Measurements from ENCODE around the gene GMDS. TPM values are rescaled to one million over a fixed set of nuclear protein-coding genes. Genes with fewer than 3 reads are reported as not detected.

Gene GMDS
- total and polyA plus RNA-seq, 2 of the 4 experiments (the other 2 are of a cell fraction), result 7.3 to 21.9 TPM

GRCh38 chr6:1722801-1723200 lies 522.6 kb downstream of the GMDS start:
- in situ Hi-C loops (cut with MboI; ENCODE audit: low sequenced_read_pairs) (no loop called here), dilution Hi-C loops (cut with HindIII; ENCODE audit: low sequenced_read_pairs, unreplicated experiment) (no loop called here), intact Hi-C loops (cut with micrococcal nuclease) (no loop called here)
- no peak overlapping the region for H2AK5ac ChIP-seq (ENCODE audit: low read depth, low read length)
- H3K14ac ChIP-seq (replicated peaks; ENCODE audit: low read depth, low read length), result no peak overlapping the region
- ChIA-PET POLR2A (ENCODE audit: unreplicated experiment) (no interaction called here), CTCF (no interaction called here)
- no peak overlapping the region for H2AK9ac ChIP-seq (replicated peaks; ENCODE audit: low read depth, low read length, poor library complexity)
- no peak overlapping the region for H2BK15ac ChIP-seq (ENCODE audit: low read depth, low read length)
- no peaks in the 10 kb centered on the region for H3K36me3 ChIP-seq (ENCODE audit: control insufficient read depth, insufficient read depth, low read length)
- no peak overlapping the region for H4K8ac ChIP-seq (ENCODE audit: low read depth in 2 of 2, low read length in 2 of 2)
- H3K79me1 ChIP-seq (ENCODE audit: low read depth in 1 of 2, low read length in 2 of 2), result no peaks in the 10 kb centered on the region
- no peak overlapping the region for H2AFZ ChIP-seq (replicated peaks; ENCODE audit: low read length, poor library complexity)
- no peaks in the 10 kb centered on the region for H3K9me3 ChIP-seq (ENCODE audit: control insufficient read depth, insufficient read depth, low read length)
- no TSS peak for BruUV-seq (replicated peaks)
- no peak overlapping the region for H3K56ac ChIP-seq (ENCODE audit: extremely low read depth, insufficient read depth, low read length)
- TF ChIP-seq MXI1 (IDR thresholded peaks at IDR 0.05; ENCODE audit: borderline replicate concordance, low read depth, low read length) (no peak), CEBPB (IDR thresholded peaks at IDR 0.05; ENCODE audit: low read depth, low read length) (no peak), NFE2L2 (IDR thresholded peaks at IDR 0.05; ENCODE audit: low read depth, low read length) (no peak), RAD21 (IDR thresholded peaks at IDR 0.05; ENCODE audit: low read length) (no peak), CTCF (conservative IDR thresholded peaks at IDR 0.05; ENCODE audit: low read depth, low read length) (no peak), USF2 (IDR thresholded peaks at IDR 0.05; ENCODE audit: low read depth, low read length) (no peak), MAZ (IDR thresholded peaks at IDR 0.05; ENCODE audit: borderline replicate concordance, low read depth, low read length) (no peak), SMC3 (IDR thresholded peaks at IDR 0.05; ENCODE audit: low read depth, low read length) (no peak), BHLHE40 (IDR thresholded peaks at IDR 0.05; ENCODE audit: low read depth, low read length) (no peak), POLR2A (IDR thresholded peaks at IDR 0.05; ENCODE audit: low read depth, low read length) (no peak)
- H3K9ac ChIP-seq (ENCODE audit: low read depth, low read length), result no peak overlapping the region
- no peak overlapping the region for H3K4me2 ChIP-seq (ENCODE audit: low read depth, low read length)
- no peaks in the 10 kb centered on the region for H4K20me1 ChIP-seq (ENCODE audit: insufficient read depth, low read length)
- H3K23ac ChIP-seq (ENCODE audit: low read depth, low read length), result no peak overlapping the region
- peaks cover 4% of the 10 kb centered on the region; the same call in 1 of the 2 replicates for H3K4me1 ChIP-seq (ENCODE audit: control insufficient read depth, insufficient read depth, low read length)
- H2BK20ac ChIP-seq (ENCODE audit: low read depth, low read length), result no peak overlapping the region
- no peak overlapping the region for H3K4ac ChIP-seq (ENCODE audit: low read depth, low read length)
- no peak overlapping the region for H3K18ac ChIP-seq (ENCODE audit: low read depth, low read length)
- DNase-seq (no peak), ATAC-seq (ENCODE audit: low read depth) (no peak)
- WGBS, 2 experiments (ENCODE audit: extremely low coverage in 2 of 2, insufficient read length in 1 of 2), result no CpG with 5 or more reads among the region's 2 CpGs
- H3K27me3 ChIP-seq (ENCODE audit: control insufficient read depth, insufficient read depth, low read length), result no peaks in the 10 kb centered on the region
- no peak overlapping the region for H3K27ac ChIP-seq (ENCODE audit: insufficient read depth, low read length)
- H3K9me1 ChIP-seq (ENCODE audit: insufficient read depth, low read length), result no peaks in the 10 kb centered on the region; the same call in 1 of the 2 replicates
- no peak overlapping the region for H2BK5ac ChIP-seq (ENCODE audit: low read depth, low read length, poor library complexity, severe bottlenecking)
- H4K5ac ChIP-seq (ENCODE audit: low read depth, low read length), result no peak overlapping the region
- H3K4me3 ChIP-seq (ENCODE audit: insufficient read depth, low read depth, low read length), result no peak overlapping the region
- H4K91ac ChIP-seq (ENCODE audit: insufficient read depth, low read depth, low read length), result no peak overlapping the region
- H2BK120ac ChIP-seq (ENCODE audit: low read depth, low read length), result no peak overlapping the region
